OCI-M1 (cell line): ENCODE data around the gene KDM7A.
"Not testable (repeated sequence)": the region's sequence is repeated elsewhere in the genome, so short reads cannot be mapped to it uniquely, and the experiment has no call there.

Source experiments
- DNase-seq: peaks from one replicate; lab custom pipeline; 2025; lab: John Stamatoyannopoulos, UW

The KDM7A gene

DNA sequence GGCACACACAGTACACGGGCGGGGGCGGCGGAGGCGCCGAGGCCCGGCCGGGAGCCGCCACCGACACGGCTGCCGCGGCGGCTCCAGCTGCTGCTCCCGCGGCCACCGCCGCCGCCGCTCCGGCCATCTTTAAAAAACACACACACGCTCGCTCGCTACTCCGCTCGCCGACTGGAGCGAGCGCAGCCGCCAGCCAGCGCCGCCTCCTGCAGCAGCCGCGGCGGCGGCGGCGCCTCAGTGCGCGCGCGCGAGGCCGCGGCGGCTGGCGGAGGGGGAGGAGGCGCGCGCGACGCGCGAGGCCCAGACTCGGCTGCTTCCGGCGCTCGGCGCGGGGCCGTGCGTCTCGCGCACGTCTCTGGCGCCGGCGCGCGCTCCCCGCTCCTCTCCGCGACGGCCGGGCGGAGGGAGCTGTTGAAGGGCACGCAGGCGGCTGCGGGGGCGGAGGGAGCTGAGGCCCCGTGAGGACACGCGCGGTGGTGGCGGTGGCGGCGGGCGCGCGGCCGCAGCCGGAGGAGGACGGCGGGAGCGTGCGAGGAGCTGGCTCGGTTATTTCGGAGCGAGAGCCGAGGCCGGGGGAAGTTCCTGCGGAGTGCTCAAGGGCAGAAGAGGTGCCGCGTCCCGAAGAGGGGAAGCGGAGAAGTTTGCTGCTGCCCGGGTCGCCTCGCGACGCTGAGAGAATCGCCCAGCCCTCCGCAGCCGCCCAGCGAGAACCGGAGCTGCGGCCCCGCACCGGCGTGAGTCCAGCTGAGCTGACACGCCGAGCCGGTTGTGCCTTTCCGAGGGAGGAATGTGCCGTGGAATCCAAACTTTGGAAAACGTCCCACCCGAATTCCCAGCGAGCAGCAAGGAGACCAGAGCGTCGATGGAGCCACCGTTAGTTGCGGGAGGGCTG is at the start of gene KDM7A:
KDM7A (minus strand) TSS at position 173 of the 892 bp plus-strand sequence; CDS start at position 127, 46 bp downstream.
- peak; percentile 64 for DNase-seq

DNA sequence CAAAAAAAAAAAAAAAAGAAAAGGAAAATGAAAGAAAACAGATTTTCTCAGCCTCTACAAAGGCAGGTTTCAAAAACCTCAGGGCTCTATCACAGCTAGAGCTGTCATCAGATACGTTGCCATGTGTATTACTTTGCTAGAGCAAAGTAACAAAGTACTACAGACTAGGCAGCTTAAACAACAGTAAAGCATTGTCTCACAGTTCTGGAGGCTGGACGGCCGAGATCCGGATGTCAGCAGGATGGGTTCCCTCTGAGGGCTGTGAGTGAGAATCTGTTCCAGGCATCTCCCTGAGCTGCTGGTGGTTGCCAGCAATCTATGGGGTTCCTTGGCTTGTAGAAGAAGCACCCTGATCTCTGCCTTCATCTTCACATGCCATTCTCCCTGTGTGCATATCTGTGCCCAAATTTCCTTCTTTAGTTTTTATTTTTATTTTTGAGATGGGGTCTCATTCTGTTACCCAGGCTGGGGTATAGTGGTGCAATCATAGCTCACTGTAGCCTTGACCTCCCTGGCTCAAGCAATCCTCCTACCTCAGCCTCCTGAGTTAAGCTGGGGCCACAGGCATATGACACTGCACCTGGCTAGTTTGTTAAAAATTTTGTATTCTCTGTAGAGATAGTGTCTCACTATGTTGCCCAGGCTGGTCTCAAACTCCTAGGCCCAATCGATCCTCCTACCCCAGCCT is 48.9 kb upstream of the KDM7A start:
- no peak for DNase-seq

GRCh38 chr7:140223515-140224221 is 46.9 kb upstream of the KDM7A start:
- DNase-seq: no peak

- no peak for DNase-seq
Measured at GRCh38 chr7:140222814-140223213, 46.0 kb upstream of the KDM7A start.

DNA sequence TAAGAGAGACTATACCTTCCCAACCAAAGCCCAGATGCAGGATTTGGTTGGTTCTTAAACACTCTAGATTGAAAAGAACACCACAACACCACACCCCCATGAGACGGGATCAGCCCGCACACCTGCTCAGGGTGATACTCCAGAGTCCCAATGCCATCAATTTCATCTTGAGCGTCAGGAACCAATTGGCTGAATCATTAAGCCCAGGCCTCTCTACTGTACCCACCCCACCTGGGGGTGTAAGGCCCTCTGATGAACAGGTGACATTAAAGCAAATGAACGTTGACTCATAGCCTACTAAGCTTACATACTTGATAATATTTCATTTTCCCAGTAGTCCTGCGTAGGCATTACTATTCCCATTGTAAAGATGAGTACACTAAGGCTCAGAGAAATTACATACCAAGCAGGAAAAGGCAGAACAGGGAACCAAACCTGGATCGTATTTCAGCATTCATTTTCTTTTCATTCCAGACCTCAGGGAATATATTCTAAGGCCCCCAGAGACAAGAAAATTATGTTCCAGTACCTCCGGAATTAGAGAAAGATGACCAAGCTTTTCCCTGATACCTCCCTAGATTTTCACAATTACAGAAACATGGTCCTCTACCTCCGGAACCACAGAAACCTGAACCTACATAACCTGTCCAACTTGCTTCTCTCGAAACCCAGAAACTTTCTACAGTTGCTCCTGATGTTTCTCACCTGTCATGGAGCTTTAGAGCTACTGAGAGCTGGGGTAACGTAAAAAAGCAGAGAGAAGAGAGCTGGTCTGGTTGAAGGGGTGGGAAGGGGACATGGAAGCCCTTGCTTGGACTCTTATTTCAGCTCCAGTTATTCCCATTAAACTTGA is 43.1 kb upstream of the KDM7A start:
- DNase-seq: no peak

DNA sequence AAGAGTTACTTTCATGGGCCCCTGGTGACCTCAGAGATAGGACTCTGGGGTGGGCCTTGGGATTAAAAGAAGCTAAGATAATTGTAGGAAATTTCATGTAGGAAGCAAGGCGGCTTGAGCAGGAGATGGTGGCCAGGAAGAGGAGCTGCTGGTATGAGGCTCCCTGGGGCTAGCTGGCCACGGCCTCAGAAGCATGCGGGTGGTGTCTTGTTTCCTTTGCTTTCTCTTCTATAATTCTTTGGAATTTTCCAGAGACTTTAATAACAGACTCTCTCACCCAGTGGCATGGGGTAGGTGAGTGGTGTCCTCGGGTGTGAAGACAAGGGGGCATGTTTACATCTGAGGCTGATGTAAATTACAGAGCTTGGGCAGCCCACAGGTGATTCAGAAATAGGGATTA is 41.9 kb upstream of the KDM7A start:
- no peak for DNase-seq

DNA sequence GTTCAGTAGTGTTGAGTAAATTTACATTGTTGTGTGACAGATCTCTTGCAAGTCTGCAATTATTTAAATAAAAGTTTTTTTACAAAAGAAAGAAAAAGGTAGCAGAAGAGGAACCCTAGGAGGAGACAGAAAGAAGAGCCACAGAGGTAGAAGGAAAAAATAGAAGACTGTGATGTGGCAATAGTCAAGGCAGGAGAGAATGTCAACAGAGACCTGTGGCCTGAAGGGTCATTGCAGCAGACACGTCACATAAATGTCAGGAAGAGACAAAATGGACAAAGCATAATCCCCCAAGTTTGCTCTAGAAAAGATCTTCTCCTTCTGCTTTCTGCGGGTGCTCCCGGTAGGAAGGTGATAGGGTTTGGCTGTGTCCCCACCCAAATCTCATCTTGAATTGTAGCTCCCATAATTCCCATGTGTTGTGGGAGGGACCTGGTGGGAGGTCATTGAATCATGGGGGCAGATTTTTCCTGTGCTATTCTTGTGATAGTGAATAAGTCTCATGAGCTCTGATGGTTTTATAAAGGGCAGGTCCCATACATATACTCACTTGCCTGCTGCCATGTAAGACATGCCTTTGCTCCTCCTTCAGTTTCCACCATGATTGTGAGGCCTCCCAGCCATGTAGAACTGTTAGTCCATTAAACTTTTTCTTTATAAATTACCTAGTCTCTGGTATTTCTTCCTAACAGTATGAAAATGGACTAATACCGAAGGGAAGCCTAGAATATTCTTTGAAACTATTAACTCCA is 41.1 kb upstream of the KDM7A start:
- no peak for DNase-seq

DNA sequence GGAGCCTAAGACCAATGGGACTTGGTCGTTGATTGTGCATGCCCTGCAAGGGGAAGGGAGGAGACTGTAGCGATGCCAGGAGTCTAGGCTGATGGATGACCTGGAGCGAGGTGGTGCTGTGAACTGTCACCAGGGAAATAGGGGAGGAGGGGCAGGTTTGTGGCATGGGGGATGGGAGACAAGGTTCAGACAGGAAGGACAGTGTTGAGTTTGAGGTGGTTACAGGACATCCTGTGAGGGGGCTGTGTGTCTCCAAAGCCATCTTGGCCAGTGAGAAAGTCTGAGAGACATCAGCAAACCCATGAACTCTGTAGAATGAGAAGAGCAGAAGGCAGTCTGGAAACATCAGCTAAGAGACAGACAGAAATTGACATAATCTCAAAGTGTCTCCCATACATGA is 38.5 kb upstream of the KDM7A start:
- no peak for DNase-seq

- DNase-seq: no peak
Measured at GRCh38 chr7:140214075-140214684, 37.4 kb upstream of the KDM7A start.

GRCh38 chr7:140213684-140214074 is 36.9 kb upstream of the KDM7A start:
- DNase-seq: no peak

DNA sequence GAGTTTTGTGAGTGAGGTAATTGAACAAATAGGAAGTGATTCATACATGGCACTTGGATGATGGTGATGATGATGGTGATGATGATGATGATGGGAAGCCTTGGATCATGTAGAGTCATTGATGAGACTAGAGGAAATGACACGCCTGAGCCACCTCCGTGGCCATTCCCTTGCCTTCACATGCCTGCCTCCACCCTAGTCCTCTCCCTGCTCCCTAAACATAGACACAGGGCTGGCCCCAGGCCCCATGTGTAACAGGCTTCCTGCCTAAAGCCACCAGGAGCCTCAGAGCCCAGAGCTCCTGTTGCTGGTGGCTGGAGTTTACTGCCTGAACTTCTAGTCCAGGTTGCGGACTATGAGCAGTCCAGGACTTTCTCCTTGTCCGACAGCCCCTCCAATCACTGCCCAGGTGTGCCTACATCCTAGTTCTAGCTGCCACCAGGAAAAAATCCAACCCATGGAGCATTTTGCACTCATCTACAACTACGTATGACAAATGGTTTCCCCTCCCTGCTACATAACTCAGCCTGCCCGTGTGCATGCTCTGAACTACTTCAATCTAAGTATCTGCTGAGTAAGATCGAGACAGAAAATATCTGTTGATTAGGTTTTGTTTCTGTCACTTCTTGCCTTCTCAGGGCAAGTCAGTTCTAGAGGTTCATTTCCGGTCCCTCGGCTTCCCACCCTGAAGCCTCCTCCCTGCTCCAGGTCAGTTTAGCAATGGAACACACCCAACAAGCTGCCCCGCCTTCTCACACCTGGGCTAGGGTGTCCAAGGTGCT is 35.5 kb upstream of the KDM7A start:
- DNase-seq: no peak

DNA sequence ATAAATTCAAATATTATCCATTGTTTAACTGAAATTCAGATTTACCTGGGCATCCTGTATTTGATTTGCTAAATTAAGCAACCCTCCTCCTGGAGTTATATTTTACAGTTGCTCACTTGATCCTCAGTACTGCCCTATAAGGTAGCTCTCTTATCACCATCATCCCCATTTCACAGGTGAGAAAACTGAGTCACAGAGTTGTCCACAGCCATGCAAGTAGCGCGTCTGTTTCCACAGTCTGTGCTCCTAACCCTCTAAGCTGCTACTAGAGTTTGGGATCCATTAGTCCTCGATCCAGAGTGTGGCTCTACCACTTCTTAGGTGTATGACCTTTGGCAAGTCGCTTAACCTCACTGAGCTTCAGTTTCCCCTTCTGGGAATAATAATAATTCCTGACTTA is 34.9 kb upstream of the KDM7A start:
- DNase-seq: no peak

- DNase-seq: no peak
Measured at GRCh38 chr7:140209866-140210609, 33.3 kb upstream of the KDM7A start.

DNA sequence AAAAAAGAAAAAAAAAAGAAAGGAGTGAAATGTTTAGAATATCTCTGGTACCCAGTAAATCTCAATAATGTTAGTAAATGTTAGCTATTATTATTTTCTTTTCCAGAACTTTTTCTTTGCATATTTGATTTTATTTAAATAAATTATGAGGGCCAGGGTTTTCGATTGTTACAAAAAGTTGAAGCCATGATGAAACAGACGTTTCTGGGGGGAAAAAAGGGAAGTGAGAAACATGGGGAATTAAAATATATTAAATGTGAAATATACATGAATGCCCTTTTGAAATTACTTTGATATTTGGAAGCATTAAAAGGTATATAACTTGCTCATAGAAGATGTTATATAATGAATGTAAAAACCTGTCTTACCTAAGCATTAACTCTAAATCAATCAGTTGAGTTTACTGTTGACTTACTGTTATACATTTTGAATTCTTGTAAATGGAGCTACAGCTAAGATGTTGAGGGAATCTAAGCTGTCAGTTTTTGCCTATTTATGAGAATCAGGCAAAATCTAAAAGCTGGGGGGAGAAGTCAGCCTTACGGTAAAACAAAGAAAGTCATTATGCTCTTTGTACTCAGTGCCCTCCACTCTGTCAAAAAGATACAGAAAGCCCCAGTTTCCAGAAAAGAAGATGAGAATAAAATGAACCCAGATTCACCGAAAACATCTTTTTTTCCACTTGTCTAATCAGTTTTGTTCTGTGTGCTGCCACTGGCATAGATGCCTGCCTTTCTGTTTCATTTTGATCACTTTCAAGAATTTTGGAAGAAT is 30.0 kb upstream of the KDM7A start:
- DNase-seq: no peak

DNA sequence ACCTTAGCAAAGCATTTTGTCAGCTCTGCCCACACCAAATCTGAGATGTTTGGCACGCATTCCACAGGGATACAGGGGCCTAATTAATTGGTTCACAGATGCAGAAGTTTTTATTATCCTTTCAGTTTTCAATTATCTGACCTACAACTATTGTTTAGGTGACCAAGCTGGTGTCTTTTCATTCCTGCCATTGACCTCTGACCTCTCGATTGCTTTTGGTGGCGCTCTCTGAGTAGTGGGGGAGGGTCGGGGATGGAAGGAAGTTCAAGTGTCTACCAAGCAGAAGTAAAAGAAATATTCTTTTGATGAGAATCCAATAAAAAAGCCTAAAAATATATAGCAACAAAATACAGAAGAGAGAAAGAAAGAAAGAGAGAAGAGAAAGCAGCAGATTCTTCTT is 28.8 kb upstream of the KDM7A start:
- DNase-seq: no peak

GRCh38 chr7:140203556-140203955 is 26.8 kb upstream of the KDM7A start:
- DNase-seq: no peak

- not testable (repeated sequence) for DNase-seq
Measured at GRCh38 chr7:140202942-140203341, 26.2 kb upstream of the KDM7A start.

GRCh38 chr7:140201393-140201792 is 24.6 kb upstream of the KDM7A start:
- no peak for DNase-seq
